GM12873 (cell line): ENCODE data around the gene CACNA1G.

Experiments used
- CTCF ChIP-seq: IDR thresholded peaks from 2 replicates; pipeline ENCODE4 v1.5.1; 2012; ENCODE audit warnings: low read depth, mild to moderate bottlenecking, moderate library complexity, low read length, control low read depth; ENCODE audit not compliant: insufficient read depth; ENCODE audit errors: missing control alignments

CACNA1G gene

DNA sequence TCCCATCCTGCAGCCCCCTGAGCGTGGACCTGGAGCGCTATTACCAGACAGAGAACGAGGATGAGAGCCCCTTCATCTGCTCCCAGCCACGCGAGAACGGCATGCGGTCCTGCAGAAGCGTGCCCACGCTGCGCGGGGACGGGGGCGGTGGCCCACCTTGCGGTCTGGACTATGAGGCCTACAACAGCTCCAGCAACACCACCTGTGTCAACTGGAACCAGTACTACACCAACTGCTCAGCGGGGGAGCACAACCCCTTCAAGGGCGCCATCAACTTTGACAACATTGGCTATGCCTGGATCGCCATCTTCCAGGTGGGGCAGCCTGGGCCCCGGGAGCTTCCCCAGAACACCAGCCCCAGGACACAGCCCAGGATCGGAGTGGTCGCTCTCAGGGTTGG lies 12.0 kb downstream of the CACNA1G start:
- no peak for TF ChIP-seq CTCF

DNA sequence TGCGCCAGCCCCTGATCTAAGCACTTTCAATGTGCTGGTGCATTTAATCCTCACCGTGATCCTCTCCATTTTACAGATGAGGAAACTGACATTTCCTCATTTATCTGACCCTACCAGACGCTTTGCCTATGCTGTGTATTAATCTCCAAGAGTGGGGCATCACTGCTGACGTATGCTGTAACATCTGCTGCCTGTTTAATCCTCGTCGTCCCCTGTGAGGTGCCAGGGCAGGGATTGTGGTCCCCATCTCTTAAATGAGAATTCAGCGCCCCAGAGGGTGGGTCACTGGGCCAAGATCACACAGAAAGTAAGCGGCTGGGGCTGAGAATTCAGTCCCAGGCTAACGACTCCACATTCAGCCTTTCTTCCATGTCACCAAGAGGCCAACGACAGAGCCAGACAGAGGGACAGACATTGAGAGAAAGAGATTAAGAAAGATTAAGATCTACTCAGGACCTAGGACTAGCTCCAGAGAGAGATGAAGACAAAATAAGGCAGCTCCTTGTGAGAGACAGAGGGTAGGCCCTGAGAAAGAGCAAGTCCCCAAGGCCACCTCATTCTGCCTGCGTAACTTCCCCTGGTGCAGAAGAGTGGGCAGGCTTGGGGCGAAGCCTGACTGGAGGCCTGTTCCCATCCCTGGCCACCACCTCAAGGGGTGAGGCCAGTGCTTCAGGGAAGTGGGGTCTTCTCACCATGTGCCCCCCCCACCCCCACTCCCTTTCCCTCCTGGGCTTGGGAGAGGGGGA lies 13.5 kb downstream of the CACNA1G start:
- no peak for TF ChIP-seq CTCF

GRCh38 chr17:50575581-50576210 lies 15.2 kb downstream of the CACNA1G start:
- peak; percentile 16 for TF ChIP-seq CTCF

DNA sequence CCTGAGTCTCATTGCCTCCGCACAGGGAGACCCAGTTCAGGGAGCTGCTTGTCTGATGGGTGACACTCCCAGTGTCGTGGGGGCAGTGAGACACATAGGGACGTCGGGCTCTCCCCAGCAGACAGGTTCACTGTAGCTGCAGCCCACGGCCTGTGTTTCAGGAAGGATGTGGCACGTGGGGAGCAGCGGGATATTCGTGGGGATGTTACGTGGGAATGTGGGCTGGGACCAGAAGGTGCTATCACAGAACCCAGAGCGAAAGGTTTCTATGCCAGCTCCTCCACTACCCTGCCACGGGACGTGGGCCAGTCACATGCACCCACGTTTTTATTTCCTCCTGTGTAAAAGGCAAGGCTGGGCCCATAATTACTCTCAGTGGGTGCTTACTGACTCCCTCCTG lies 16.3 kb downstream of the CACNA1G start:
- TF ChIP-seq CTCF = no peak

DNA sequence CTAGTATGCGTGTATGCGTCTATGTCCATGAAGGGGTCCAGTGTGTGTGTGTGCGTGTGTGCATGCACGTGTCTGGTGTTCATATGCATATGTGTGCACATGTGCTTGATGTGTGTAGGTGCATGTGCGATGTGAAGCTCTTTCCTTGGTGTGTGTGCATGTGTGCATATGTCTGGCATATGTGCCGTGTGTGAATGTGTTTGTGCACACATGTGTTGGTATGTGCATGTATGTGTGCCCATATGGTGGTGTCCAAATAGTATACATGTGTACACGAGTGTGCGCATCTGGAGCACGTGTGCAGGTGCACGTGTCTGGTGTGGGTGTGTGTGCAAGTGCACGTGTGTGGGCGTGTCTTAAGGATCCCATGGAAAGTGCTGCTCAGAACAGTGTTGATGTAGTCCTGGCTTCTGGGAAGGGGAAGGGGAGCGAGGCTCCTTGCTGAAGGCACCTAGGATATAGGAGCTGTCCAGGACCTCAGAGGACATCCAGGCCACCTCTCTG lies 17.0 kb downstream of the CACNA1G start:
- TF ChIP-seq CTCF = no peak

DNA sequence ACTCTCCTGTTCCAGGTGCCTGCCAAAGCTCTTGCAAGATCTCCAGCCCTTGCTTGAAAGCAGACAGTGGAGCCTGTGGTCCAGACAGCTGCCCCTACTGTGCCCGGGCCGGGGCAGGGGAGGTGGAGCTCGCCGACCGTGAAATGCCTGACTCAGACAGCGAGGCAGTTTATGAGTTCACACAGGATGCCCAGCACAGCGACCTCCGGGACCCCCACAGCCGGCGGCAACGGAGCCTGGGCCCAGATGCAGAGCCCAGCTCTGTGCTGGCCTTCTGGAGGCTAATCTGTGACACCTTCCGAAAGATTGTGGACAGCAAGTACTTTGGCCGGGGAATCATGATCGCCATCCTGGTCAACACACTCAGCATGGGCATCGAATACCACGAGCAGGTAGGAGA lies 17.7 kb downstream of the CACNA1G start:
- no peak for TF ChIP-seq CTCF

GRCh38 chr17:50579399-50579798 lies 18.9 kb downstream of the CACNA1G start:
- no peak for TF ChIP-seq CTCF
